ENCODE measurements around the gene SRSF4. TPM values are rescaled to one million over a fixed set of nuclear protein-coding genes. Genes with fewer than 3 reads are reported as not detected.

The SRSF4 gene
- total RNA-seq, 4 donors from 2014 or later, result 41.4 to 82.6 (median 56.4) TPM

DNA sequence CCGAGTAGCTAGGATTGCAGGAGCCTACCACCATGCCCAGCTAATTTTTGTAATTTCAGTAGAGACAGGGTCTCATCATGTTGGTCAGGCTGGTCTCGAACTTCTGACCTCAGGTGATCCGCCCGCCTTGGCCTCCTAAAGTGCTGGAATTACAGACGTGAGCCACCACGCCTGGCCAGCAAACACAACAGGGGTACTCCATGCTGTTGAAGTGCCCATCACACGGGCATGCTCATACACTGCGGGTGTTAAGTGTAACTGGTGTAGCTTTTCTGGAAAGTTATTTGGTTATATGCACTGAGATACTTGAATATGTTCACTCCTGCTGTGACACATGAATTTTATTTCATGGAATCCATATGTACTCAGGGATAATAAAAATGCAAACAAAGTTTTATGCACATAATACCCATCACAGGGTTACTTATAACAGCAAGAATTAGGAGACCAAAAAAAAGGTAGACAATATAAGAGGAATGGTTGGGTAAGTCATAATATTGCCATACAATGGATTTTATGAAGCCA is 9.2 kb downstream of the SRSF4 start:
- peaks cover 0 to 31% (median 0%) of the 10 kb centered on the region in 3 donors for H3K36me3 ChIP-seq
- no peak overlapping the region for H3K27ac ChIP-seq
- H3K4me1 ChIP-seq, result peaks cover 8 to 64% (median 32%) of the 10 kb centered on the region in 3 donors
- DNase-seq, result no peak
- no peak for TF ChIP-seq POLR2A (IDR thresholded peaks at IDR 0.05)
- TF ChIP-seq, protein P1, sequence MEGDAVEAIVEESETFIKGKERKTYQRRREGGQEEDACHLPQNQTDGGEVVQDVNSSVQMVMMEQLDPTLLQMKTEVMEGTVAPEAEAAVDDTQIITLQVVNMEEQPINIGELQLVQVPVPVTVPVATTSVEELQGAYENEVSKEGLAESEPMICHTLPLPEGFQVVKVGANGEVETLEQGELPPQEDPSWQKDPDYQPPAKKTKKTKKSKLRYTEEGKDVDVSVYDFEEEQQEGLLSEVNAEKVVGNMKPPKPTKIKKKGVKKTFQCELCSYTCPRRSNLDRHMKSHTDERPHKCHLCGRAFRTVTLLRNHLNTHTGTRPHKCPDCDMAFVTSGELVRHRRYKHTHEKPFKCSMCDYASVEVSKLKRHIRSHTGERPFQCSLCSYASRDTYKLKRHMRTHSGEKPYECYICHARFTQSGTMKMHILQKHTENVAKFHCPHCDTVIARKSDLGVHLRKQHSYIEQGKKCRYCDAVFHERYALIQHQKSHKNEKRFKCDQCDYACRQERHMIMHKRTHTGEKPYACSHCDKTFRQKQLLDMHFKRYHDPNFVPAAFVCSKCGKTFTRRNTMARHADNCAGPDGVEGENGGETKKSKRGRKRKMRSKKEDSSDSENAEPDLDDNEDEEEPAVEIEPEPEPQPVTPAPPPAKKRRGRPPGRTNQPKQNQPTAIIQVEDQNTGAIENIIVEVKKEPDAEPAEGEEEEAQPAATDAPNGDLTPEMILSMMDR (IDR thresholded peaks at IDR 0.05), result no peak
- 90 to 94% methylated on average over 6 to 8 of the region's 8 CpGs for WGBS, 2 donors
- no peak overlapping the region for H3K4me3 ChIP-seq
- no peaks in the 10 kb centered on the region for H3K9me3 ChIP-seq
- intact Hi-C loops (cut with DNase I), result no loop called here
- no peaks in the 10 kb centered on the region for H3K27me3 ChIP-seq

DNA sequence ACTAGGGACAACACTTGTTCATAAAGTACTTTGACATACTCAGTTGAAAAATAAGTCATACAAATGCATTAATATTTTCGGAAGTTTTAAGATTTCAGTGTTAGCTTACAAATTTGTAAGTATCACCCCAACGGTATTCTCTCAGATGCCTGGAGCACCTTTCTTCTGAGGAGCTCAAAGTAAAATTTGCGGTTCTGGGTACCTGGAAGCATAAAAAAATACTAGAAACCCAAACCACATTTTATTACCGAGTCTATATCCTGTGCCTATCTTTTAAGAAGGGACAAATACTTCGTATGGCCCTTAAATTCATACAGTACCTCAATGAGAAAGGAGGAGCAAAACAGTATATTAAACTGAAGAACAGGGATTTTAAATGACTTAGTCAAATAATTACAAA is 10.2 kb downstream of the SRSF4 start:
- no peaks in the 10 kb centered on the region for H3K27me3 ChIP-seq
- no peak for TF ChIP-seq POLR2A (IDR thresholded peaks at IDR 0.05)
- TF ChIP-seq, protein P1 (IDR thresholded peaks at IDR 0.05), result no peak
- H3K27ac ChIP-seq, result no peak overlapping the region
- peaks cover 4 to 59% (median 23%) of the 10 kb centered on the region in 3 donors for H3K4me1 ChIP-seq
- DNase-seq, result no peak
- peaks cover 0 to 41% (median 2%) of the 10 kb centered on the region in 3 donors for H3K36me3 ChIP-seq
- H3K9me3 ChIP-seq, result no peaks in the 10 kb centered on the region
- no peak overlapping the region for H3K4me3 ChIP-seq
- intact Hi-C loops (cut with DNase I), result no loop called here
- 78 to 79% methylated on average over 5 of the region's 5 CpGs for WGBS, 2 donors

DNA sequence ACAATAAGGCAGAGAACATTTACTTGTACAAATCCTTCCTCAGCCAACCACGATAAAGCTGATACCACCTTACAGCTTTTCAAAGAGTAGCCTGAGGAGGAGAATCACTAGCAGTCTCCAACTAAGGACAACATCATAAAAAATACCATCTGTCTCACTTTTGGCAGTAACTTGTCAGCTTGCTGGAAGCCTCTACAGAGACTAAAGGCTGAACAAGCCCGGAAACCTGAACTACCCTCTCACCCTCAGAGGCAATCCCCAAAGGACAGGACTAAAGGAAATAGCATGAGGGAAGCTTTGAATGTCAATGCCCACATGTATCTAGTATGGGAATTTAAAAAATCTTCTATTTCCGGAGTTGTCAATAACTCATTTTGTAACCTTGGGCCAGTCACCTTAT is 10.6 kb downstream of the SRSF4 start:
- Histone ChIP-seq H3K9me3 (no peaks in the 10 kb centered on the region), H3K36me3 (peaks cover 0 to 45% (median 6%) of the 10 kb centered on the region in 3 donors), H3K27ac (no peak overlapping the region), H3K27me3 (no peaks in the 10 kb centered on the region), H3K4me1 (peaks cover 4 to 56% (median 19%) of the 10 kb centered on the region in 3 donors), H3K4me3 (no peak overlapping the region)
- intact Hi-C loops (cut with DNase I), result no loop called here
- TF ChIP-seq, protein P1 (IDR thresholded peaks at IDR 0.05), result no peak
- TF ChIP-seq POLR2A (IDR thresholded peaks at IDR 0.05), result no peak
- 19 to 24% methylated on average over 3 of the region's 3 CpGs for WGBS, 2 donors
- DNase-seq, result no peak

DNA sequence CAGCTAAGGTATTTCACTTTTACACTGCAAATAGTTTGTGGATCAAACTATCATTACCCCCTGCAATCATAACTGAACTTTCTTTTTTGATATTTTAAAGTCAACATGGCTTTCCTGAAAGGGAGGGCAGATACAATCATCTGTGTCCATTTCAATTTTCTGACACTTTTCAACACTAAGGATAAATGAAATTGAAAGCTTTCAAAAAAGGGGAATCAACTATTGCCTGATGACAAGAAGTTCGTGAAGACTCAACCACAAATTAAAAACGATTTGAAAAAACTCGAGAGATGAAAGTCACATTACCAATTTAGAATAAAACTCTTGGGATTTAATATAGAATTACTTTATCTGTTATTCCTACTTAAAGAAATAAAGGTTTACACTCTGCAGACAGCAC is 11.7 kb downstream of the SRSF4 start:
- H3K36me3 ChIP-seq, result peaks cover 0 to 56% (median 13%) of the 10 kb centered on the region in 3 donors
- H3K9me3 ChIP-seq, result no peaks in the 10 kb centered on the region
- no peak overlapping the region for H3K27ac ChIP-seq
- 48 to 63% methylated on average over 3 of the region's 3 CpGs for WGBS, 2 donors
- no peak for TF ChIP-seq POLR2A (IDR thresholded peaks at IDR 0.05)
- TF ChIP-seq, protein P1 (IDR thresholded peaks at IDR 0.05), result no peak
- H3K27me3 ChIP-seq, result no peaks in the 10 kb centered on the region
- H3K4me3 ChIP-seq, result no peak overlapping the region
- intact Hi-C loops (cut with DNase I), result no loop called here
- no peak for DNase-seq
- H3K4me1 ChIP-seq, result peaks cover 4 to 51% (median 16%) of the 10 kb centered on the region in 3 donors

DNA sequence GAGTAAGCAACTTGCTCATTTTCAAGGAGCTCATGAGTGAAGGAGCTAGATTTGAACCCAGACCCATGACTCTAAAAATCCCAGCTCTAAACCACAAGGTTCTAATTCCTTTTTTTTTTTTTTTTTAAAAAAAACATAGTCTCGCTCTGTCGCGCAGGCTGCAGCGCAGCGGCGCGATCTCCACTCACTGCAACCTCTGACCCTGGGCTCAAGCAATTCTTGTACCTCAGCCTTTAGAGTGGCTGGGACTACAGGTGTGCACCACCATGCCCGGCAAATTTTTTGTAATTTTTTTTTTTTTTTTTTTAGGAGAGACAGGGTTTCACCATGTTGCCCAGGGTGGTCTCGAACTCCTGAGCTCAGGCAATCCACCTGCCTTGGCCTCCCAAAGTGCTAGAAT is 13.8 kb downstream of the SRSF4 start:
- intact Hi-C loops (cut with DNase I), result no loop called here
- Histone ChIP-seq H3K4me1 (peaks cover 4 to 54% (median 17%) of the 10 kb centered on the region in 3 donors), H3K27me3 (no peaks in the 10 kb centered on the region), H3K9me3 (no peaks in the 10 kb centered on the region), H3K27ac (no peak overlapping the region), H3K36me3 (peaks cover 0 to 72% (median 13%) of the 10 kb centered on the region in 3 donors), H3K4me3 (no peak overlapping the region)
- 98 to 100% methylated on average over 8 to 9 of the region's 9 CpGs for WGBS, 2 donors
- TF ChIP-seq, protein P1 (IDR thresholded peaks at IDR 0.05), result no peak
- no peak for TF ChIP-seq POLR2A (IDR thresholded peaks at IDR 0.05)
- DNase-seq, result no peak
